Ovary (tissue), 9 donors: ENCODE results near the gene PRDM15. TPM values are rescaled to one million over a fixed set of nuclear protein-coding genes. Genes with fewer than 3 reads are reported as not detected.

Experiments used
- DNase-seq, 5 donors: peaks; one replicate each; pipeline ENCODE4 v3.0.0-alpha.2; 2019 to 2020
- H3K27ac ChIP-seq, 2 donors: fragments of 200-600 bp; one replicate each; pipeline versions ENCODE4 v1.5.1 to v1.8.0; 2019 to 2022
- H3K27me3 ChIP-seq: fragments of 200-600 bp; one replicate; pipeline ENCODE4 v1.8.0; 2022
- H3K36me3 ChIP-seq: fragments of 200-600 bp; sonication (generic); one replicate; pipeline ENCODE4 v1.5.1; 2019
- H3K4me1 ChIP-seq: one replicate; pipeline ENCODE4 v1.8.1; 2013; ENCODE audit warnings: mild to moderate bottlenecking, moderate library complexity; ENCODE audit not compliant: insufficient read depth
- H3K4me3 ChIP-seq: fragments of 200-600 bp; sonication (generic); one replicate; pipeline ENCODE4 v1.5.1; 2017
- H3K9me3 ChIP-seq, 2 donors: fragments of 200-600 bp in 1 of 2; sonication (generic) in 1 of 2; one replicate each; pipeline versions ENCODE4 v1.5.1 to v1.8.1; 2013 to 2019; ENCODE audit warnings: mild to moderate bottlenecking in 1 of 2, moderate library complexity in 1 of 2
- EP300 ChIP-seq: sonication (generic); formaldehyde crosslinking; IDR thresholded peaks from one replicate; pipeline ENCODE4 v1.6.1; 2017; ENCODE audit warnings: antibody characterized with exemption
- POLR2A ChIP-seq: fragments of 450-650 bp; IDR thresholded peaks from one replicate; pipeline ENCODE4 v1.6.1; 2017; ENCODE audit warnings: antibody characterized with exemption, mild to moderate bottlenecking, moderate library complexity
- whole genome bisulfite sequencing, 3 donors: extraction: QIAGEN DNeasy Blood & Tissue Kit in 1 of 3; methylation state at CpG; one replicate each; pipeline versions ENCODE4 v1.1.5 to v1.1.7; 2013 to 2017; 5-methylcytosine and 5-hydroxymethylcytosine counted together
- intact Hi-C, 4 donors: fragments of 100-400 bp; cut with DNase I; formaldehyde crosslinking; loops; one replicate each; pipeline versions ENCODE4 v1.11.0 to v1.15.1; 2022 to 2023
- polyA plus RNA-seq, 2 donors: library from polyadenylated mRNA; stranded (reverse); fragments of 200-250 nt in 1 of 2; fragments of 350-450 nt in 1 of 2; fragmentation: Illumina TruSeq in 1 of 2; extraction: RNeasy Lipid Tissue Mini Kit (QIAGEN cat#74804) in 1 of 2; gene quantifications; one replicate each; pipeline ENCODE4 v1.2.3, GENCODE V29; 2013 to 2014
- total RNA-seq, 7 donors: library from RNA; depleted of rRNA in 2 of 7; stranded (reverse); fragments of >200 nt in 2 of 7; fragmentation: NEBNext Ultra II Directional in 3 of 7; extraction: Animal tissue kit (Norgen Biotek cat#: 25700) in 3 of 7; gene quantifications; one replicate each; pipeline versions ENCODE4 v1.1.0 to v1.2.4, GENCODE V29; 2016 to 2023
- TF ChIP-seq, protein P1 (sequence below), 3 donors: fragments of 450-650 bp in 2 of 3; fragments of 200-600 bp in 1 of 3; IDR thresholded peaks; one replicate each; pipeline versions ENCODE4 v1.5.1 to v1.8.0; 2016 to 2022; ENCODE audit warnings: antibody characterized with exemption in 3 of 3, mild to moderate bottlenecking in 1 of 3
- donor health status: DM: no; HTN: no; CAD: no; lungs with moderate emphysema.
- donor health status: DM: no; HTN: no; CAD: no.
- donor health status: Bipolar disorder and iron deficiency.
- donor health status: DM: yes; HTN: yes; CAD: no.
- donor health status: DM: no; HTN: no; CAD: no.
- donor health status: DM: yes; HTN: yes; CAD: no.

Gene PRDM15
- total and polyA plus RNA-seq, 9 donors = 2.0 to 10.9 (median 5.9) TPM

DNA sequence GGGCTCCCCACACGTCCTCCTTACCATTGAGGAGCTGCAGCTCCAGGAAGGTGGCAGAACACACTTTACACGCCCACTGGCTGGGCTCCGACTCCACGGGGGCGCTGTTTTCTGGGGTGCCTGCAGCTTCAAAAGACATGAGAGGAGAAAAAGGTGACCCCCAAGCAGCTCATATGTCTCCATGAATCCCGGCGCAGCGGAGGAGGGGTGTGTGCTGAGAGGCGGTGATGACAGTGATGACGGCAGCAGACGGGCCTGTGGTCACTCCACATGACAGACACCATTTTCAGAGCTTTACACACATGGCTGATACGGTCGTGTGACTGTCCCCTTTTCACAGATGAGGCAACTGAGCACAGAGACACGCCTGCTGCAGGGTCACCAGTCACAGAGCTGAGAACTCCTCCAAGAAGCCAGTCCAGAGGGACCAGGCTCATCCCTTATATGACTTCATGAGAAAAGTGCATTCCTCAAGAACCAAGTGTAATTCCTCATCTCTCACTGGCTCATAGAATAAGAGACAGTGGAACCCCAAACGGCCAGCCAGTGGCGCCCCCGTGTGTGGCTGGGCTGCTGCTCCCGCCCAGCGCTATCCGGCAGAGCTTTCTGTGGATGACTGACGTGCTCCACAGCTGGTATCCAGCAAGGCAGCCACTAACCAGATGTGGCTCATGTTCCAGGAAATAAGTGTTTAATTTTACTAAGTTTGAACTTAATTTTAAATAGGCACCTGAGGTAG is 31.9 kb downstream of the PRDM15 start:
- Histone ChIP-seq H3K4me3 (no peak overlapping the region), H3K27me3 (no peaks in the 10 kb centered on the region), H3K4me1 (peaks cover 1% of the 10 kb centered on the region), H3K27ac (no peak overlapping the region), H3K9me3 (no peaks in the 10 kb centered on the region), H3K36me3 (no peaks in the 10 kb centered on the region)
- intact Hi-C loops = no loop called here
- no peak for TF ChIP-seq POLR2A
- TF ChIP-seq, protein P1, sequence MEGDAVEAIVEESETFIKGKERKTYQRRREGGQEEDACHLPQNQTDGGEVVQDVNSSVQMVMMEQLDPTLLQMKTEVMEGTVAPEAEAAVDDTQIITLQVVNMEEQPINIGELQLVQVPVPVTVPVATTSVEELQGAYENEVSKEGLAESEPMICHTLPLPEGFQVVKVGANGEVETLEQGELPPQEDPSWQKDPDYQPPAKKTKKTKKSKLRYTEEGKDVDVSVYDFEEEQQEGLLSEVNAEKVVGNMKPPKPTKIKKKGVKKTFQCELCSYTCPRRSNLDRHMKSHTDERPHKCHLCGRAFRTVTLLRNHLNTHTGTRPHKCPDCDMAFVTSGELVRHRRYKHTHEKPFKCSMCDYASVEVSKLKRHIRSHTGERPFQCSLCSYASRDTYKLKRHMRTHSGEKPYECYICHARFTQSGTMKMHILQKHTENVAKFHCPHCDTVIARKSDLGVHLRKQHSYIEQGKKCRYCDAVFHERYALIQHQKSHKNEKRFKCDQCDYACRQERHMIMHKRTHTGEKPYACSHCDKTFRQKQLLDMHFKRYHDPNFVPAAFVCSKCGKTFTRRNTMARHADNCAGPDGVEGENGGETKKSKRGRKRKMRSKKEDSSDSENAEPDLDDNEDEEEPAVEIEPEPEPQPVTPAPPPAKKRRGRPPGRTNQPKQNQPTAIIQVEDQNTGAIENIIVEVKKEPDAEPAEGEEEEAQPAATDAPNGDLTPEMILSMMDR (IDR thresholded peaks at IDR 0.05) = no peak
- TF ChIP-seq EP300 = no peak
- 87 to 89% (median 89%) methylated on average over 21 of the region's 21 CpGs for WGBS, 3 donors
- DNase-seq = no peak

DNA sequence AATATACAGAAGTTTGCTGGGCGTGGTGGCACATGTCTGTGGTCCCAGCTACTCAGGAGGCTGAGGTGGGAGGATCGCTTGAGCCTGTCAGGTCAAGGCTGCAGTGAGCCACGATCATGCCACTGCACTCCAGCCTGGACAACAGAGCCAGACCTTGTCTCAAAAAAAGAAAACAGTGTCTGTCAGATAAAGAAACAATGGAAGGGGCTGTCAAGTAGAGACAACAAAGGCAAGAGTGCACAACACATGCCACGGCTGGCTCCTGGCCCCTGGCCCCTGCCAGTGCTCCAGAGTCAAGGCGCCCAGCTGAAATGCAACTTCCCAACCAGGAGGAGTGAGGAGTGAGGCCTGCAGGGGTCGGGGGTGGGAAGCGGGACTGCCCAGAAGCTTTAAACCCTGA is 32.6 kb downstream of the PRDM15 start:
- no peak for DNase-seq
- Histone ChIP-seq H3K9me3 (no peaks in the 10 kb centered on the region), H3K27ac (no peak overlapping the region), H3K27me3 (no peaks in the 10 kb centered on the region), H3K36me3 (no peaks in the 10 kb centered on the region), H3K4me1 (peaks cover 1% of the 10 kb centered on the region), H3K4me3 (no peak overlapping the region)
- WGBS, 3 donors = 84 to 87% (median 85%) methylated on average over 7 of the region's 7 CpGs
- intact Hi-C loops = no loop called here
- no peak for TF ChIP-seq POLR2A
- no peak for TF ChIP-seq EP300
- TF ChIP-seq, protein P1 (IDR thresholded peaks at IDR 0.05) = no peak

DNA sequence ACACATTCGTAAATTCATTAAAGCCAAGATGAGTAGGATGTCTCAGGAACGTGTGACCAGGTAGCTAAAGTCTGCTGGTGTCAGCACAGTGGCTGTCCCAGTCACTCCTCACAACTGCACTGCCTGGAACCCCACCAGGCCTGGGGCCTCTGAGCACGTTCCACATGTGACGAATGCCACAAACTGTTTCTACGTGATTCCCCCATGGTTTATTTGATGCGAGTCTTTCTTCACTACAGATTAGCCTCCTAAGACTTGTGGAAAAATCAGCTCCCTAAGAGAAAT is 33.2 kb downstream of the PRDM15 start:
- DNase-seq = no peak
- WGBS, 3 donors = 88 to 93% (median 91%) methylated on average over 6 of the region's 6 CpGs
- no peaks in the 10 kb centered on the region for H3K36me3 ChIP-seq

DNA sequence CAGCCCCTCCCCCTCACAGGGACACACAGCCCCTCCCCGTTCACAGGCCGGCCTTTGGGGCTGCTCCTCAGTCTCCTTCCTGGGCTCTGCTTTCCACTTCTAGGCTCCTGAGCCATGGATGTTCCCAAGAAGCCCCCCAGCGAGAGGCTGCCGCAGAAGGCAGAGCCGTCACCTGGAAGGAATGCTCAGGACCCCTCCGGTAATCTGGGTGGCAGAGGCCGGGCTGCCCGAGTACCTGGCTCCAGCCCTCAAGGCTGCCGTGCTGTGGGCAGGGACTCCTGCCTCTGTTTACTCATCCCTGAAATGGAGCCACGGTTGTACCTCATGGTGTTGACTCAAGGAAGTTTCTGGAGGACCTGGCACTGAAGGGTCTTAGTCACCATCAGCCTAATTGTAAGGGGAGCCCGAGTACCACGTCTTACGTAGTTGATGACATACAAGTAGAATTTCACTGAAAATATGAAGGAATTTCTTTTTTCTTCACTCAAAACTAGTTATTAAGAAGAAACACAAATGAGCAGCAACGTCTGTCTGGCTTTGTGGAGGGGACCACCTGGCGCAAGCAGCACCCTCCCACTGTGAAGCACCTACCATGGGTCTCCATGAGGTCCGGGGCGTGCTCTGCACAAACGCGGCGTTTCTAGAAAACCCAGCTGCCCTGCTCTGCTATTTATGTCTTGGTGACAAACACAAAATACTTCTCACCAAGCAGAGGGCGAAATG is 33.7 kb downstream of the PRDM15 start:
- H3K27me3 ChIP-seq = no peaks in the 10 kb centered on the region
- intact Hi-C loops = no loop called here
- DNase-seq = no peak
- H3K4me3 ChIP-seq = no peak overlapping the region
- peaks cover 1% of the 10 kb centered on the region for H3K4me1 ChIP-seq
- WGBS, 3 donors = 85 to 93% (median 87%) methylated on average over 20 to 21 of the region's 21 CpGs
- no peak overlapping the region for H3K27ac ChIP-seq
- TF ChIP-seq POLR2A (no peak), EP300 (no peak)
- TF ChIP-seq, protein P1 (IDR thresholded peaks at IDR 0.05) = no peak
- no peaks in the 10 kb centered on the region for H3K36me3 ChIP-seq
- no peaks in the 10 kb centered on the region for H3K9me3 ChIP-seq

More for the DNA sequence above, 33.2 kb downstream of the PRDM15 start:
- Histone ChIP-seq H3K27me3 (no peaks in the 10 kb centered on the region), H3K9me3 (no peaks in the 10 kb centered on the region), H3K4me3 (no peak overlapping the region), H3K27ac (no peak overlapping the region), H3K4me1 (peaks cover 1% of the 10 kb centered on the region)
- intact Hi-C loops = no loop called here
- TF ChIP-seq, protein P1 (IDR thresholded peaks at IDR 0.05) = no peak
- TF ChIP-seq EP300 = no peak
- TF ChIP-seq POLR2A = no peak
